Hematopoietic multipotent progenitor cell (in vitro differentiated cells): ENCODE results near the gene ARL3. TPM values are rescaled to one million over a fixed set of nuclear protein-coding genes. Genes with fewer than 3 reads are reported as not detected.
"Not testable (repeated sequence)": the region's sequence is repeated elsewhere in the genome, so short reads cannot be mapped to it uniquely, and the experiment has no call there.

Experiments
- DNase-seq, 3 donors: peaks; one replicate each; pipeline ENCODE4 v3.0.0-alpha.2; 2011 to 2015; ENCODE audit warnings: low read depth in 2 of 3, low spot score in 2 of 3
- total RNA-seq: library from RNA; depleted of rRNA; stranded (reverse); fragments of >200 nt; gene quantifications from one replicate; pipeline ENCODE4 v1.2.3, GENCODE V29; 2012

ARL3 gene
- total RNA-seq, 1 donor, result 1.1 TPM

DNA sequence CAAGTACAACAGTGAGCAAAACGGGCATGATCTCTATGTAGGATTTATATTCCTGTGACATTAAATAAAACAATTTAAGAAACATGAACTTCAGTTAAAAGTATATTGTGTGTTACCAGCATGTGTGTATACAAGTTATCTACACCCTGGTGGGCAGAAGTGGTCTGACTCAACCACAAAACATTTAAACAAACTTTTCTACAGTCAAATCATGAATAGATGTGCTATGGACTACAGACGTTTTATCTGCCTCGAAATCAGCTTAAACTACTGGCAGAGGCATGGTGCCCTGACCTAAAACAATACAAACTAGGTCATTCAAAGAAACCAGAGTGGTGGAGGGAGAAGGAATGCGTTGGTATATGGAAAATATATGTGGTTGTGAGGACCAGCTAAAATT is 3.6 kb downstream of the ARL3 start:
- DNase-seq, result no peak

GRCh38 chr10:102705531-102705930 is 8.7 kb downstream of the ARL3 start:
- no peak for DNase-seq

- DNase-seq, result no peak
Observed at GRCh38 chr10:102704915-102705314, 9.3 kb downstream of the ARL3 start.

- no peak for DNase-seq
Observed at GRCh38 chr10:102702742-102703141, 11.5 kb downstream of the ARL3 start.

- no peak for DNase-seq
Observed at GRCh38 chr10:102701796-102702195, 12.4 kb downstream of the ARL3 start.

DNA sequence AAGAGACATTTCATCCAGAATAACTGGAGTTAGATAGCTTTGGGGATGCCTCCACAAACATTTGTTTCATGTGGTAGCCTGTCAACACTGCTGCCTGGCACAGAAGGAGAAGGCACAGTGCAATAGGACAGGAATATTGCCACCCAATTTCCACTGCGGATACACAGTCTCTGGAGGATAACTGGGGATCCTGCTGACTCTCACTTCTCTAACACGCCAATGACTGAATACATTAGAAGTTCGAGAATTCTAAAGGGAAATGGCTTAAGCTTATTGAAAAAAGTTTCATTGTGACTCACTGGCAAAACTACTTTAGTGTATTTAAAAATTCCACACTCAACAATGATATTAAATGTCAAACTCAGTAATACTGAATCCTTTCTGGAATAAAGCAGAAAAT is 12.9 kb downstream of the ARL3 start:
- DNase-seq, result no peak

DNA sequence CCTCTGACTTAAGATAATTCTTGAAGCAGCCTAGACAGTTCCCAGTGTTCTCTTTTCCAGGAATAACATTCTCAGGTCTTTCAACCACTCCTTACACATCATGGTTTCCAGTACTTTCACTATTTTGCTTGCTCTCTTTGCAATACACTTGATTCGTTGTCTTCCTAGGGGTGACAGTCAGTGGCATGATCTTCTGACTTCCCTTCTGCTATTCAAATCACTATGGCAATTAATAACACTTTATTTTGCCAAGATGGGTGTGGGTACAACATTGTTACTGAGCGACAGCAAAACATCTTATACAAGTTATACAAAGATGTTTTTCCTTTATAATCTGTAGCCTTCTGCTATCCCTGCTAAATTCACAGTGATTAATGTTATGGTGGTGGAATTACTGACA is 15.3 kb downstream of the ARL3 start:
- no peak for DNase-seq

DNA sequence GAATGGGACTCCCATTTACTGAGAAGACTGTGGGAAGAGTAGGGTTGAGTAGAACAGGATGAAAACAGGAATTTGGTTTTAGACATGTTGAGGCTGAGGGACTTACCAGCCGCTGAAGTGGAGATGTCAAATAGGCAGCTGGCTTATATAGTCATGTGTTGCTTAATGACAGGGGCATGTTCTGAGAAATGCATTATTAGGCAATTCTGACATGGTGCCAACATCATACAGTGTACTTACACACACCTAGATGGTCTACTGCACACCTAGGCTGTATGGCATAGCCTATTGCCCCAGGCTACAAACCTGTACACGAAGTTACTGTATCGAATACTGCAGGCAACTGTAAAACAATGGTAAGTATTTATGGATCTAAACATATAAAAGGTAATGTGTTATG is 17.5 kb downstream of the ARL3 start:
- DNase-seq, result no peak

DNA sequence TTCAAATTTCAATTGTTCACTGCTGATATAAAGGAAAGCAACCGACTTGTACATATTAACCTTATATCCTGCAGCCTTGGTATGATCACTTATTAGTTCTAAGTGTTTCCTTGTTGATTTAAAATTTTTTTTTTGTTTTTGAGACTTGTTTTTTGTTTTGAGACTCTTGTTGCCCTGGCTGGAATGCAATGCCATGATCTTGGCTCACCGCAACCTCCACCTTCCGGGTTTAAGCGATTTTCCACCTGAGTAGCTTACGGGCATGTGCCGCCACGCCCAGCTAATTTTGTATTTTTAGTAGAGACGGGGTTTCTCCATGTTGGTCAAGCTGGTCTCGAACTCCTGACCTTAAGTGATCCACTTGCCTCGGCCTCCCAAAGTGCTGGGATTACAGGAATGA is 18.8 kb downstream of the ARL3 start:
- DNase-seq, result not testable (repeated sequence)

GRCh38 chr10:102691285-102692066 is 22.7 kb downstream of the ARL3 start:
- DNase-seq, result no peak

GRCh38 chr10:102683736-102684135 is 30.5 kb downstream of the ARL3 start:
- DNase-seq, result no peak

DNA sequence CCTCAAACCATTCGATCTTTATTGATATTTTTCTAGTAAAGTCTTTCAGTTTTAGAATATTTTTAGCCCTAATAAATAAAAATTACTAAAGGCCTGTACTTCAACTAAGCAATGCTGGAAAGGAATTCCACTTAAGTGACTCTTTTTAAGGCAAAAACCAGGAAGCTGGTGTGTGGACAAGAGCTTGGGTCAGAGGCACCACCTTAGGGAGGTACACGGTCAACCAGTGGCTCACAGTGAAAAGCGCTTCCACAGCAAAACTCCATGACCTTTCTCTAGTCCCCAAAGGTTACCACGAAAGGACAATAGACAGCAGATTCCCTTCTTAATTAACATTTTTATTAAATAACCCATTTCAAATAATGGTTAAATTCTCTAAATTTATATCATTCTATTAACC is 31.2 kb downstream of the ARL3 start:
- no peak for DNase-seq

DNA sequence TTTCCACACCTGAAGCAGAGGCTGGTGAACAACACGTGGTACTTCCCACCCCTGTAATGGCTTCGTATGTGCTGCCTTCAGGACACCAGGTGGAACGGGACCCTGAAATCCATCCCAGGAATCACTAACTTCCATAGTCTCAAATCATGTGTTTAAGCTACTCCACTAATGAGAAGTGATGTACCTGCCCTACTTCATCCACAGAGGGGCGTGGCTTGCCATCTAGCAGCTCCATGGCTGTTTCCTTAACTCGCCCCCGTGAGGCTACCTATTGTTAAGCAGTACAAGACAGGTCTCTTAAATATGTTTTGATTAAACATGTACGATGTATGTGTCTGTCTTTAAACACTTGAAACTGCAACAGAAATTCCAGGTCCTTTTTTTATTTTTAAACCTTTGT is 31.8 kb downstream of the ARL3 start:
- no peak for DNase-seq

GRCh38 chr10:102681696-102682095 is 32.5 kb downstream of the ARL3 start:
- DNase-seq, result no peak

DNA sequence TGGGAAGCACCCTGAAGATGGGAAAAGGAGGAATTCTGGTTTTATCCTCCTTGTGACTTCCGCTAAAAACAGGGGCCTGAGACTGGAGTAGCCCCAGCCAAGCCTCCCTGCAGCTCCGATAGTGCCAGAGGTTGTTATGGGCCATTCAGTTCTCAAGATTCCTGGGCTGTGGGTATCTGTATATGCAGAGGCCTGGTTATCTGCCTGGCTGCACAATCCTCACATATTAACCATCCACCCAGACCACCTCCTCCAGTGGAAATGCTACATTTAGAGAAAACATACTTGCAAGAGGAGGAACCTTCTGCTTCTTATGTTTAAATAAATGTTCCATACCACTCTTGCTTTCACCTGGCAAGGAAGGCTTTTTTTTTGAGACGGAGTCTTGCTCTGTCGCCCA is 34.6 kb downstream of the ARL3 start:
- no peak for DNase-seq

DNA sequence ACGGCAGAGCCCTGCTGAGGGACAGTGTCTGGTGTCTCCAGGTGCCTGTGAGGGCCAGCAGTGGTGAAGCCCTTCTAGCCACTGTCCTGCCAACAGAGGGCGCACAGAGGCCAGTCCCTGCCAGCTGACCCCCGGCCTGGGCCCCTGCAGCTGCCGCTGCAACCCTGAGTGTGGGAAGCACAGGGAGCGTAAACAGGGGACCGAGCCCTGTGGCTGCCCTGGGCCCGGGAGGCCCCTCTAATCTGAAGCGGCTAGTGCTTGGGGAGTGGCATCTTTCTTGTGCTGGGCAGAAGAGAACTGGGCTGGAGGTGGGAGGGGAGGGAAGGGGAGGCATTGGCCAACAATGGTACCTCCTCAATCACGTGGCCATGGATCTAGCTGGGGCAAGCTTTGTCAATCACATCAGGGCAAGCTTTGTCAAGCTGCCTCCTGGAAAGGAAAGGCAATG is 35.3 kb downstream of the ARL3 start:
- DNase-seq, result peak in 2 of 3 donors; percentile 41 to 42

GRCh38 chr10:102678068-102678400 is 36.2 kb downstream of the ARL3 start:
- DNase-seq, result no peak

- no peak for DNase-seq
Observed at GRCh38 chr10:102677331-102678067, 36.7 kb downstream of the ARL3 start.

- DNase-seq, result no peak
Observed at GRCh38 chr10:102676534-102677315, 37.5 kb downstream of the ARL3 start.

DNA sequence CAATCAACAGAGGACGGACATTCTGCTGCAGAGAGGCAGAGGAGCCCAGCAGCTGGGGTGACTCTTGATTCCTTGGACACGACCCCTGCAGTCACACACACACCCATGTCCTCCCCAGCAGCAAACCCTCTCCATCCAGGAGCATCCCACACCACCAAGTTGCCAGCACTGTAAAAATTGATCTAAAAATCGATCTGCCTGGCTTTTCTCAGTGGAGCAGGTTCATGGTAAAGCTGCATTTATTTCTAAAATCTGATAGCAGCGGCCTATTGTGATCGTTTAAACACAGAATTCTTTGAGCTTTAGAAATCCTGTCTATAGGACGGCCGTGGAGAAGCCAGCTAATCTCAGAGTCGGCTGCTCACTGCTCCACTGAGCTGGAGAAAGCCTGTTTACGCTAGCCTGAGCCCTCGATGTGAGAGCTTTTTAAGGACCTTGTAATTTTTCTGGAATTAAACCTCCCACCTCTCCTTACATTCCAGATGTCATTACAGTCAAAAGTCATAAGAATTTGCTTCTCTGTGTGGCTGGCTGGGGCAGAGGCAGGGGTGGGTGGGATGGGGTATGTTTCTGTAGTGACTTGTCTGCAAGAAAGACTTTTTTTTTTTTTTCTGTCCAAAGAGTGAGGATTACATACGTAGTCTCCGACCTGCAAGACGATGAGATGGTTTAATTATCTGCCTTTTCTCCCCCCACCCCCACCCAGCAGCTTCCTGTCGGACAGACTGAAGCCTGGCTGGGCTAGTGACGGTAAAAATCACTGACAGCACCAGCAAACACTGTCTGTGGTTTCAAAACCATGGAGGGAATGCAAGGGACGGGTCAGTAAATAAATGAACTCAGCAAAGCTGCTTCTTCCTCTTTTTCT is 38.3 kb downstream of the ARL3 start:
- peak in 2 of 3 donors; percentile 59 for DNase-seq
